Kasumi-1 (cell line): ENCODE measurements around the gene CFAP61.
"Not testable (repeated sequence)": the region's sequence is repeated elsewhere in the genome, so short reads cannot be mapped to it uniquely, and the experiment has no call there.

Experiments
- DNase-seq, 2 experiments: peaks; one replicate each; lab custom pipeline; 2025; lab: John Stamatoyannopoulos, UW

The CFAP61 gene, protein sequence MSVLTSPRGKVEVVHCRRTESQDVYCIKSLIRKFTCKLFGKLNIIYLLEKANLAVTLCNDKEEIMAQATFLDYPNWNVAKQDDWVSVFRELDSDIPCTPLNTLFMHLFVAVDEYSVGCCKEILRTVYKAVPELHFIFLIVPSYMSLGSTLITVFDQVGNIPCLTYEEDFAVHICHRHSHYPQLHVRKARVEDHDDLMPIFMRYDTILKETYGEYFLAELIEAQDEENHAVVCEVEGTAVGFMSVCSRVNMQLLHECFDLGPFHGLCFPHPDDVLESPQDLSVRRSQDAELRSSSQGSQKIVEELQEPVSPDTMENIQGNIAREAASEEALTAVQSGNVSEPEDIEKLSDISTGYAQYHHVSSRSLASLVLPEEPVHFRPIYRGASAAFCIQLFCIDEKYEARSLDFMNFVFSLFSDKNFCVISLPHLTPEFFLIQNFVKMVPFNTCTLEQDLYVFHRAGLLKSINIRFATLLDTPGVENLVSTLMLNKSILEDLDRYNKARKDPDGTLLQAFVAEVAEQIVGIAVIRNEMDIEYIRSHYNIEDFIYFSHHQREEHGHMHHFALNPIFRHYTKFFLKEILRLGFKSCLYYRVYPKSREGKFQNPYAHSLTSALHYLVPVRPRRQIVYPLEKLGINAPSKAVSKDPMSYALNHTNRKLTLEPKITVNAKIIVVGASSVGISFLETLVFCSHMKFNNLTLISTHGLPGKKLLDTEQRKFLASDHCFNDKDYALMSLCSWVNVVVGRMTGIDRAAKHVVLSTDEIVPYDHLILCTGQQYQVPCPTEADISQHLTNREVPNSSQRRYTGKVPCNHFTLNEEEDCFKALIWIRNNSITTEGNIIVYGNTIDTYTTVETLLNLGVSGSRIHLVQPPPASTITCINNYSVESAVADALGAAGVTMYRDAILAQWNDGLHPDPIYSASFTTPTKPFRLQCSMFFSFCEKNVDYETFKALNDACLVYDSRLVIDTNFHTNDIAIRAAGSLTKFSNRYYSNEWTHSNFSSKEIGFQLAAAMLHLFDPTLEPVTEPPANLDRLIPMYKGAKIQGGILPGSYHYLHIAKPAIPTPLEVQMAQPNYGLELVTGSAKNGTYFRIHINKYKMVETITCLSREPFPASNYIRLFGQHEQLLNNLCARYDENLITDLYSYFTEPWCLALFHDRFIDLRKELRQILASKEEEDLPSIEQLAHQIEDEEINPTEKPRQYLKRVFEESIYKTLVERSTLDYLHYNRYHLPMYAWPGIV

DNA sequence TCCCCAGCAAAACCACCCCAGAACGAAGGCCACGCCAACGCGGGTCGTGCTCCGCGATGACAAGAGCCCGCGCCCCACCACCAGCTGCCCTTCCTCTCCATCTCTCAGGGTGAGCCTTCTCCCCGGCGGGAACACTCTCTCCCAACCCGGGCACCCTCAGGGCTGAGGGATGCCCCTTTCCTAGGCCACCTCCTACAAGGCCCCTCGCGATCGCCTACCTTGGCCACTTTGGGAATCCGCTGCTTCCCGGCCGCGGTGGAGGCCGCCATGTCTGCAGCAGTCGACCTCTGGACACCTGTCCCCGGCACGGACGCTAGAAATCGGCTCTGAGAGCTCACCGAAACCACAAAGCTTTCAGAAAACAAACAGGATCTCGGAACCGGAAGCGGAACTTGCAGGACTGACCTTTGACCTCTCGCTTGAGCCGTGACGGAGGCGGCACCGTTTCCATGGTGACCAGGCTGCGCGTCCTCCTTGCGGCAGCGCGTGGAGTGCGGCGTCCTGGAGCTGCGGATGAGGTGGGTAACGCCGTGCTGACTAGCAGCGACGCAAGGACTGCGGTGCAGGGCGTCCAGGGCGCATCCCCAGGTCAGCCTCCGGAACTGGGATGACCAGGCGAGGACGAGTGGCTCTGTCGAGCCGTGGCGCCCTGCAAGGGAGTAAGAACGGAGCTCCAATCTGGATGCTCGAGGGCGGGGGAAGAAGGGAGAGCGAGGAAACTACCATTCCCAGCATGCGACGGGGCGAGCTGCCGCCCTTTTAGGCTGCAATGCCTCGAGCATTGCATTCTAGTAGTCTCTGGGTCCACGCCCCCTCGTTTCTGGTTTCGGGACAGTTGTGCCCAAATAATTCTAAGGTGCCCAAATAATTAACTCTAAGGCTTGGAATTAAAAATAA is at the start of gene CFAP61, which contains the start of gene CRNKL1:
CFAP61 (plus strand) TSS at position 459 of the 897 bp plus-strand sequence. CDS start 4,122 bp downstream, outside the sequence.
CRNKL1 (minus strand) TSS at position 393 of the 897 bp plus-strand sequence; CDS start at position 269, 124 bp downstream.
- peak; percentile 94 to 95 for DNase-seq

DNA sequence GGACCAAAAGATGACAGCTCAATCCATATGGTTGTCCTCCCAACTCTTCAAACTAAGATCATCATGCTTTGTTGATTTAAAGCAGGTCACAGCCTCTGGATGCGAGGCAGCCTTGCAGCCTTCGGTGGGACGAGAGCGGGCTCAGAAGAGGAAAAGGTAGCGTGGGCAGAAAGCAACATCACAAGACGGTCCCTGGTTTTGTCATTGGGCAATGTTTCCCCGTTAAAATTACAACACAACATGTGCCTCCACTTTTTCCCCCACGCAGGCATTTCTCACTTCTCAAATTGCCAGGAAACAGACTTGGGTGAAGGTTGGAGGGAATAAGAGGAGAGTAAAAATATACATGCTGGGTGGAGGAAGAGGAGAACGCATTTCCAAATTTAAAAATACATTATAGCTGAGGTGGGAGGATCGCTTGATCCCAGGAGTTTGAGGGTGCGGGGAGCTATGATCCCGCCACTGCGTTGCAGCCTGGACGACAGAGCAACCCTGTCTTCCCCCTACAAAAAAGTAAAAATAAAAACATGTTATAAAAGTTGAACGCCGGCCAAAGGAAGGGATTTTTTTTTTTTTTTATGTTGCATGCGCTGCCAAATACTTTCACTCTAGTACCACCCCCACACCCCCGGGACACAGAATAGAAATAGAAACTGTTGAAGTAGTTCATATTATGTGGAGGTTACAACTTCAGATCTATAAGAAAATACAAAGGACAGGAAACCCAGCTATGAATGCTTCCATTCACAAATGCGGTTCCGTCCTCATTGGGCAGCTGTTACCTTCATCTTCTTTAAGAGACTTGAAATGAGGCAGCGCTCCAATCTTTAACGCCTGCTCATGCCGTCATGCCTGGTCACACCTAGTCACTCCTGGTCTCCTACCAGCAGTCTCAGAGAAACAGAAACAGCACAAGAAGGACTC is 49.0 kb upstream of the CFAP61 start:
- peak; percentile 58 for DNase-seq

DNA sequence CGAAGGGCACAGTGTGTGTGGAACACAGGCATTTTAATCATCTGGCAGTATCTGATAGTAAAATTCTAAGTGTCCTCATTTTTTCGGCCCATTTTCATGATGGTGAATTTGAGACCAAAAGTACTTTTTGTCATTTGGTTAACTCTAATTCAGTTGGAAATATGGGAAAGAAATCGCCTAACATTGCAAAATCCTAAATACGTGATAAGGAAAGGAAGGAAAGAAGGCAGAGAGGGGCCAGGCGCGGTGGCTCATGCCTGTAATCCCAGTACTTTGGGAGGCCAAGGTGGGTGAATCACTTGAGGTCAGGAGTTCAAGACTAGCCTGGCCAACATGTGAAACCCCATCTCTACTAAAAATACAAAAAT is 48.4 kb upstream of the CFAP61 start:
- not testable (repeated sequence) for DNase-seq

DNA sequence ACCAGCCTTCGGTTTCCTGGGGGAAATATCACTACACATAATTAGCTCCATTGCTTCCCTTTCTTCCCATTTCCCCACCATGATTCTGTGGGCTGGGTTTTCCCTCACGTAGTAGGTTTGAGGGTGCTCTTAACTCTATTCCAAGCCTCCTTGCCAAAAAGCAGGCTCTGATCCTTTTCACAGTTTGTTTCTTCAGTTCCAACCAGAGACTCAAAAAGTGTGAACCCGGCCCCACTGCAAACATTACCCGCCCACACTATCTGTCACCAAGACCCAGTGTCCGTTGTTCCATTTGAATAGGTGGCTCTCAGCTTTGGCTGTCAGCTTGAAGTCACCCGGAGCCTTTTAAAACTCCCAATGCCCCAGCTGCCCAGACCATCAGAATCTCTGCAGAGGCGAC is 47.0 kb upstream of the CFAP61 start:
- DNase-seq, result no peak

DNA sequence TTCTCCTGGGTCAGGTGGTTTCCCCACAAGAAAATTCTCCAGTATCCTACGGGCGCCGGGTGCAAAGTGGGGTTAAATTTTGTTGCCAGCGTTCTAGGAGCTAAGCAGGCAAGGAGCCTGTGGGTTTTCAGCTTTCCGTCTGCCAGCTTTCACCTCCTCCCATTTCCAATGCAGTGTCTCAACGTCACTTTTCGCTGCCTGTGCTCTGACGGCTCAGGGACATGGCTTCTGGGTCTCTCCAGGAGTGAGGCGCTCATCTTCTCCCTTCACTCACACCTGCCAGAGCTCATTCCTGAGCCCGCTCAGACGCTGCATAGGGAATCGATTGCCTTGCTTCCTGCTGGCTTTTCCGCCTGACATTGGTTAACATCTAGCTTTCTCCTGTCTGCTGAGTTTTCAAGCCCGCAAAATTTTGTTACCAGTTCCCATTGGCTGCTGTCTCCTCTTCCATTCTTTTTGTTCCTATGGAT is 42.5 kb upstream of the CFAP61 start:
- no peak for DNase-seq

DNA sequence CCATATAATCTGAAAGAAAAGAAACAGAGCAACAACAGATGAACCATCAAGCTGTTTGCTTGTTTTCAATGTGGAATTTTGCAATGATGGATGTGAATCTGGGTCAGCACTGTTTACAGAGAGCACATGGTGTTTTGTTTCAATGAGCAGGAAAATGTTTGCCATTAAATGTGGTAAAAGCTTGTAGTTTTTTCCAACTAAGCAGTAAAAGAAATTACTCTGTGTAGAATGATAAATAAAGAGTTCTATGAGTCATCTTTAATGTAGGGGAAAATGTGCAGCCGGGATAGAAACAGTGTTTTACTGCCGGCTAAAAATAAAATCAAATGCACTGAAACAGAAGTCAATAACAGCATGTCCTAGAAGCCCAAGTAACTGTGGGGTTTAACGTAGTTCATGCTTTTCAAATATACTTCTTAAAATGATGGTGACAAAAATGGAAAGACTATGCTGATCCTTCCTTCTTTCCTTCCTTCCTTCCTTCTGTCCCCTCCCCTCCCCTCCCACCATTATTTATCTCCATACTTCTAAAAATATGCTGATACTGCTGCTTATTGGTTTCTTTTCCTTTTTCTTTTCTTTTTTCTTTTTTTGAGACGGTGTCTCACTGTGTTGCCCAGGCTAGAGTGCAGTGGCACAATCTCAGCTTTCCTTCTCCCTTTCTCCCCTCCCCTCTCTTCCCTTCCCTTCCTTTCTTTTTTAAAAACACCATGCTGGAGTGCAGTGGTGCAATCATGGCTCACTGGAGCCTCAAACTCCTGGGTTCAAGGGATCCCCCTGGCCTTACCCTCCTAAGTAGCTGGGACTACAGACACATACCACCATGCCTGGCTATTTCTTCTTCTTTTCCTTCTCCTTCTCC is 41.5 kb upstream of the CFAP61 start:
- no peak for DNase-seq

DNA sequence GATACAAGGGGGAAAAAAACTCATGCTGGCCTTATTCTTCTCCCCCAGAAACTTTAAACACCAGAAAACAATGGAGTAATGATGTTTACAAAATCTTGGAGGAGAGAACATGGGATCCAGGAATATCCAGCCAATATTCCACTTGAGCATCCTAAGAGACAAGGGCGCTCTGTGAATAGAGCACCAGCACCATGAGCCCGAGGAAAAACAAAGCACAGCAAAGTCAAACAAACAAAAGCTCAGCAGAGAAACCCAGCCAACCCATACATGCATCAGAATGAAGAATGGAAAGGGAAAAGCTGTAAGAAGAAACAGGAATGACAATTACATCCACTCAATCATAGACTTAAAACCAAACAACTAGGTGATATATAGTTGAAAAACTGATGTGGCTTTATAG is 39.8 kb upstream of the CFAP61 start:
- DNase-seq, result no peak

DNA sequence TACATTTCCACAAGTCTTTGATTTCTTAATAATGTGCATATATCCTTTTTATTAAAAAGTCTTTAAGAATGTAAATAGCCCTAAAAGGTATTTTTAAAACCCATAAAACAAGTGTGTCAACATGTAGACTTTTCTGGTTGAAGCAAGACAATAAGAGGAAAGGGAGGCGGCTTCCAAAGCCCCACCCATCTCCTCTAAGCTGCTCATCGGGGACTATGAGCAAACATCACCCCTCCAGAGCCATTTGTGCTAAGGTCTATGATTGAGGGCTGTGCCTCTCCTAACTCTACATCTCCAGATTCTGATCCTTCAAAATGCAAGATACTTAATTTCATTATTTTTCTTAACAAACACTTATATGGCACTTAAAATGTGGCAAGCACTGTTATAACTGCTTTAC is 37.7 kb upstream of the CFAP61 start:
- no peak for DNase-seq

DNA sequence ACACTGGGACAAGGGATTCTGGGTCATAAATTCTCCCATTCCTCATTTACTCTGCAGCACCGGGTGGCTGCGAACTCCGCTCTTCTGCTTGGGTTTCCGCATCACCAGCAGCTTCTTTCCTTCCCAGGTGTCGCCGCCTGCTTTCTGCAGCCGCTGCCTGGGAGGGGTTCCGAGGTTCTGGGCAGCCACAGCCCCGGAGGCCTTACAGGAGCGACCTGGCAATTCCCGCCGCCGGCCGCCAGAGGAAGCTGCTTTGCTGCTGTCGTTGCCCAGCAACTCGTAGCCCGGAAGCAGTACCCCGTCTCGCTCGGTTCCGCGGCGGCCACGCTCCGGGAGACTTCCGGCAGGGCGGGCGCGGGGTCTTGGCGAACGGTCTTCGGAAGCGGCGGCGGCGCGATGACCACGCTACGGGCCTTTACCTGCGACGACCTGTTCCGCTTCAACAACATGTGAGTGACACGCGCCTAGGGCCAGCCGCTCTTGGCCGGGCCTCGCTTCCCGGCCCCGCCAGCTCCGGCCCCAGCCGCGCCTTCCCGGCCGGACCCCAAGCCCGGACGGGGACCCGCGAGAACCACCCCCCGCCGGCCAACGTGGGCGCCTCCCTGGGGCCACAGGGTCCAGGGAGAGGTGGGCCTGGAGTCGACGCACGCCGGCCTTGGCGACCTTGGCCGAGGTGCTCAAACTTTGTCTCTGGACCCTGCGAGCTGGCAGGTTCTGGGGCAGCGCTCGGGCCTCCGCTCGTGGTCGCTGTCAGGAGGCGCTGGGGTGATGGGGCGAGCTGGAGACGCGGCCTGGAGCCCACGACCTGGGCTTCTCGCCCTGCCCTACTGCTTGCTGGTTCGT is 35.1 kb upstream of the CFAP61 start, which contains the start of gene NAA20:
NAA20 (plus strand) TSS at position 362 of the 843 bp plus-strand sequence; CDS start at position 397, 35 bp downstream.
- DNase-seq, result peak; percentile 92 to 93

DNA sequence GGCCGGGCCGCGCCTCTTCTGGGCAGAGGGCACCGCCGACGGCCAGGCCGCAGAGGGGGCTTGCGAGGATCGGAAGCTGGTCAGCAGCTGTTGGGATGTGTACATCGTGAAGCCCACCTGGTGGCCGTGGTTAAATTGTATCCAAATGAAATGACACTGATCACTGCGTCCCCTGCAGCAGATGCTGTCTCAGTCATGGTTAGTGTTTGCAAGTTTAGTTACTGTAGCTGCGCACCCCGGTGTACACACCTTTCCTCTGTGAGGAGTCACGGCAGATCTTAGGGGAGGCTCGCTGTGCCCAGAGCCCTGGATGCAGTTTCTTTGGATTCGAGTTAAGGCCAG is 34.5 kb upstream of the CFAP61 start:
- DNase-seq, result no peak

DNA sequence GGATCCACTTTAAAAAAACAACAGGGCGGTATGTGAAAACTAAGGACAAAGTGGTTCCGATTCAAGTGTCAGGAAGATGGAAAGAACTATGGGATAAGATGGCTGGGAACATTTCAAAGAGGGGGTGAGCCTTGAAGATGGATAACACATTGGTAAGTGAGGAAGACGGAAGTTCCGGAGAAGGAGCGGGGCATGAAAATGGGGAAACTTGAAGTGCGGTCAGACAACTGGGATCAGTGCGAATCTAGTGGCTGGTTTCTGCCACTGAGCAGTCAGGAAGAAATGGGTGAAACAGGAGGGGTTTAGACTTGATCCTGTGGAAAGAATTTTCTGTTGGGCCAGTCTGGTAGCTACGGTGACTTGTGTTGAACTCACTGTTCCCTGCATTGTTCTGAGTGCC is 34.0 kb upstream of the CFAP61 start:
- DNase-seq, result no peak

DNA sequence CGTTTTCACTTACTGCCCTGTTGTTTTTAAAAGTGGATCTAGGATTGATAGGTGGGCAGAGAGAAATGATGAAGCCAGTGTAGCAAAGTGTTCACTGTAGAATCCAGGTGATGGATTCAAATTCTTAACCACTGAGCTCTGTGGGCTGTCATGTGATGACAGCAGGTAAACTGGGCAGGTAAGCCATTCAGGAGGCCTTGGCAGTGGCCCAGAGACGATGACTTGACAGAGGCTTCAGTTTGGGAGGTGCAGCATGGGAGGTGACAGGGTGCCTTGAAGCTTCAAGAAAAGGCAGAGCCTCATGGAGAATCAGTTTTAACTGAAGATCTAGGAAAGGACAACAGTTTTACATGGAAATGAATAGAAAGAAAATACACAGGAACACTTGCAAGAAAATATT is 33.2 kb upstream of the CFAP61 start:
- no peak for DNase-seq

DNA sequence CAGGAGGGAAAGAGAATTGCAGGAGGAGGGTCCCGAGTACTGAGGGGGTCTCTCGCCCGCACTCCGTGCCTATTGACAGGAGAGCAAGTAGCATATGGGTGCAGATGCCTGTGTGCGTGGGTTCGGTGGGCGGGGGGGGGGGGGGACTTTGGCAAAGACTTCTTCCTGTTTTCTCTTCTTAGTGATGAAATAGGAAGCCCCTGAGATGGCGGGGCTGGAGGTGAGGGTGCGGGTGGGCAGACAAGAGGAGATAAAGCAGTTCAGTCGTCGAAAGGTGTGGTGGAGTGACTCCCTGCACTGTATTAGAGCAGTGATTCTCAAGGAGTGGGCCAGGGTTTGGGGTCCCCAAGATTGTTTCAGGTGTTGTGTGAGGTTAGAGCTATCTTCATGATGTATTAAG is 31.4 kb upstream of the CFAP61 start:
- no peak for DNase-seq

DNA sequence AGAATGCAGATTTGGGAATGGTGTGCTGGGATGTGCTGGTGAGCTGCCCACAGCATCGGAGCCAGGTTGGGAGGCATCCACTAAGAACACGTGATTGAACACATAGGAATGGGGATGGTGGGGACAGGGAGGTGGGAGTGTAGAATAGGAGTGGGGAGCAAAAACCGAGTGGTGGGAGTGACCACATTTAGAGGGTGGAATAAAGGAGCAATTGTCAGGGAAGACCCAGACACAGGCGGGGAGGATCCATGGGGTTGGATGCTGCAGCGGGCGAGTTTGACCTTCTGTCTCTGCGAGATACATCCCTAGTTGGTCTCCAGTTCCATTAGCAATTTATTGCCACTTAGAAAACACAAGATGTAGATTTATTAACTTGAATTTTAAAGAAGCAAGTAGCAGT is 30.5 kb upstream of the CFAP61 start:
- no peak for DNase-seq

DNA sequence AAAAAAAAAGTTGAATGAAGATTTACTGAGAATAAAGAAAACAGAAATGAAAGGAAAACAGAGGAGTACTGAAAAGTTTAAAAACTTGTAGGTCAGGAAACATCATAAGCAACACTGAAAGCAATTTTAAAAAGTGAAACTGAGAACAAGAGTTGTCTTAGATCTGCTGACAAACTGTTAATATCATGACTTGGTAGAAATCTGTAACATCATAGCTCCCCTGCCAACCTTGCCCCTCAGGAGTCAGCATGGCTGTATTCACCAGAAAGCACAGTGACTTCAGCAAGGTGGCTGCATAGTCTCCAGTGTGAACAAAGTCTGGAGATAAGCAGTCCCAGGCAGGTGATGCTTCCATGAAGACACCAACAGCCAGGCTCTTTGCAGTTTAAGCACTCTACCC is 29.8 kb upstream of the CFAP61 start:
- DNase-seq, result no peak

DNA sequence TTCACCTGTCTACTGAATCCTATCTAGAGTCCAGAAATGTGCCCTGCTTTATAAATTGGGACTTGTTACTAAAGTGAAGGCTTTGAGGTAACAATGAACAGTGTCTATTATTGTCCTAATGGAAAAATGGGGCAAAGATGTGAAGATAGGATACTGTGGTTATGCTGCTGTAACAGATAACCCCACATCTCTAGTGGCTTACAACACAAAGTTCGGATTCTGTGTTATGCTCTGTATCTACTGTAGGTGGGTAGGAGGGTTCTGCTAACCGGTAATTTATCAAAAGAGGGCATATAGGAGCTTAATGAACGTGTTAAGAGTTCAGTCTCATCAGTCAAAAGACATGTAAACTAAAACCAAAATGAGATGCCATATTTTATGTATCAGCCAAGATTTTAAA is 28.9 kb upstream of the CFAP61 start:
- no peak for DNase-seq

DNA sequence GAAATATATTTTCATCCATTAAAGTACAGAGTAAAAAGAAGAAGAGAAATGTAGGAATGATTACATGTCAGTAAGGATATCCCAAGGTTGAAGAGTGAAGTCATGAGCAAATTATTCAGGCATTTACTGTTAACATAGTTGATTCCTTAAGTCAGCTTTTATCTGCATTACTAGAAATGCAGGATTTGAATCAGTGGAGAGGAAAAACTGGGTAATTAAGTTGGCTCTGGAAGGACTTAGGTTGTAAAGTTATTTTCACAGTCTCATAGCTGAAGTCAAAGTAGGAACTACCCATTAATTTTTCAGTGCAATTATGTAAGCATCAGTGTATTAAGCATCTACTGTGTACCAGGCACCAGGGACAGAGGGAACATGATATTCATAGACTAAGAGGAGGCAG is 27.4 kb upstream of the CFAP61 start:
- no peak for DNase-seq

DNA sequence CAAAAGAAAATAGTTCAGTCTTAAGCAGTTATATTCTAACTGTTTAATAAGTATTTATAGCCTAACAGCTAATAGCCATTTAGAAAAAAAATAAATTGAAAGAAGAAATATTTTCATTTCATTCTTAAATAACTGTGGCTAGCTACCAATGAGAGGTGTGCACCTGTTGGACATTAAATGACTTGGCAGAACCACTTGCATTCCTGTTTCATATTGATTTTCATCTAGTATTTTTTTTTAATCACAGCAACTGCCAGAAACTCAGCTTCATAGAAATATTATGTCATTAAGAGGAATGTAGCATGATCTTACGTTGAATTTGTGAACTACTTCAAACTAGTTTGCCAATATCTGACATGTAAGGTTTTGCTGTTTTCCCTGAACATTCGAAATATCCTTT is 25.0 kb upstream of the CFAP61 start:
- DNase-seq, result no peak
